Measurements from ENCODE around the gene EML5.
"Not testable (repeated sequence)": the region's sequence is repeated elsewhere in the genome, so short reads cannot be mapped to it uniquely, and the experiment has no call there.

EML5 gene

GRCh38 chr14:88792473-88793258, at the start of gene EML5:
Gene EML5 (minus strand): TSS chr14:88792953. CDS start chr14:88792503, 450 bp downstream.
- DNase-seq, result peak; percentile 86 to 88

GRCh38 chr14:88842414-88842813, 49.7 kb upstream of the EML5 start:
- DNase-seq, result no peak

- DNase-seq, result no peak
Measured at GRCh38 chr14:88841741-88842140, 49.0 kb upstream of the EML5 start.

- DNase-seq, result no peak
Measured at GRCh38 chr14:88840926-88841325, 48.2 kb upstream of the EML5 start.

- DNase-seq, result no peak
Measured at GRCh38 chr14:88838015-88838414, 45.3 kb upstream of the EML5 start.

GRCh38 chr14:88837495-88837894, 44.7 kb upstream of the EML5 start:
- no peak for DNase-seq

GRCh38 chr14:88835661-88836060, 42.9 kb upstream of the EML5 start:
- DNase-seq, result no peak

GRCh38 chr14:88834883-88835431, 42.2 kb upstream of the EML5 start:
- no peak for DNase-seq

GRCh38 chr14:88831284-88831683, 38.5 kb upstream of the EML5 start:
- no peak for DNase-seq

GRCh38 chr14:88829685-88830302, 37.0 kb upstream of the EML5 start:
- no peak for DNase-seq

- no peak for DNase-seq
Measured at GRCh38 chr14:88829188-88829587, 36.4 kb upstream of the EML5 start.

- DNase-seq, result no peak
Measured at GRCh38 chr14:88825503-88825902, 32.8 kb upstream of the EML5 start.

- no peak for DNase-seq
Measured at GRCh38 chr14:88825078-88825458, 32.3 kb upstream of the EML5 start.

GRCh38 chr14:88824314-88825077, 31.7 kb upstream of the EML5 start, which contains the start of gene TTC8:
Gene TTC8 (plus strand): TSS chr14:88824651. CDS start chr14:88824708, 57 bp downstream.
- peak; percentile 83 to 87 for DNase-seq

GRCh38 chr14:88823968-88824313, 31.2 kb upstream of the EML5 start:
- DNase-seq, result peak in 1 of 2 donors; percentile 0

- DNase-seq, result no peak
Measured at GRCh38 chr14:88821888-88822287, 29.1 kb upstream of the EML5 start.

- DNase-seq, result no peak
Measured at GRCh38 chr14:88821378-88821777, 28.6 kb upstream of the EML5 start.

- not testable (repeated sequence) for DNase-seq
Measured at GRCh38 chr14:88819674-88820073, 26.9 kb upstream of the EML5 start.

- no peak for DNase-seq
Measured at GRCh38 chr14:88818018-88818417, 25.3 kb upstream of the EML5 start.

GRCh38 chr14:88815980-88816379, 23.2 kb upstream of the EML5 start:
- no peak for DNase-seq

GRCh38 chr14:88808359-88808758, 15.6 kb upstream of the EML5 start:
- no peak for DNase-seq

GRCh38 chr14:88804477-88804876, 11.7 kb upstream of the EML5 start:
- DNase-seq, result no peak

GRCh38 chr14:88804035-88804434, 11.3 kb upstream of the EML5 start:
- no peak for DNase-seq

Measured in CD4-positive, alpha-beta T cell treated with Interleukin-1 beta for 1 hour (primary cell).